Pulmonary artery endothelial cell (primary cell): ENCODE results near the gene LAMTOR5. TPM values are rescaled to one million over a fixed set of nuclear protein-coding genes. Genes with fewer than 3 reads are reported as not detected.

Experiments used
- DNase-seq: peaks from one replicate; pipeline ENCODE4 v3.0.0-alpha.2; 2011; ENCODE audit warnings: low read depth, low spot score
- total RNA-seq: library from RNA; depleted of rRNA; stranded (reverse); fragments of >200 nt; gene quantifications from 2 replicates; pipeline ENCODE4 v1.2.3, GENCODE V29; 2014

Gene LAMTOR5
- total RNA-seq, 1 donor from 2014 or later = 97.7 TPM

DNA sequence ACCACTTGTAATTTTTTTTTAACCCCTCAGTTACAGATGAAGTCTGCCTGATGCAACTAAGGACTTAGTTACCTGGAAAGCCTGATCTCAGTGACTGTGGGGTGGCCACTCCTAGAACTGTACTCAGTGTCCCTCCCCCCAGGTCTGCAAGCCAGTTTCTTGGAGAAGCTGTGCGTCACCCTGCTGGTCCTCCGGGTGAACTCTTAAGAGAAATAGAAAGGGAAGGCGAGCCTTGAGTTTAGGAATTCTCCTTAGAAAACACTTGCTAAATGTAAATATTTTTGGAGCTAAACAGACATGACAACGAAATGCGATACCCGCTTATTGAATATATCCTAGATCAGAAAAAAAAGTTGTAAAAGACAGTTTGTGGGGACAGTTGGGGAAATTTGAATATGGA, 17.4 kb downstream of the LAMTOR5 start:
- DNase-seq = peak; percentile 15

DNA sequence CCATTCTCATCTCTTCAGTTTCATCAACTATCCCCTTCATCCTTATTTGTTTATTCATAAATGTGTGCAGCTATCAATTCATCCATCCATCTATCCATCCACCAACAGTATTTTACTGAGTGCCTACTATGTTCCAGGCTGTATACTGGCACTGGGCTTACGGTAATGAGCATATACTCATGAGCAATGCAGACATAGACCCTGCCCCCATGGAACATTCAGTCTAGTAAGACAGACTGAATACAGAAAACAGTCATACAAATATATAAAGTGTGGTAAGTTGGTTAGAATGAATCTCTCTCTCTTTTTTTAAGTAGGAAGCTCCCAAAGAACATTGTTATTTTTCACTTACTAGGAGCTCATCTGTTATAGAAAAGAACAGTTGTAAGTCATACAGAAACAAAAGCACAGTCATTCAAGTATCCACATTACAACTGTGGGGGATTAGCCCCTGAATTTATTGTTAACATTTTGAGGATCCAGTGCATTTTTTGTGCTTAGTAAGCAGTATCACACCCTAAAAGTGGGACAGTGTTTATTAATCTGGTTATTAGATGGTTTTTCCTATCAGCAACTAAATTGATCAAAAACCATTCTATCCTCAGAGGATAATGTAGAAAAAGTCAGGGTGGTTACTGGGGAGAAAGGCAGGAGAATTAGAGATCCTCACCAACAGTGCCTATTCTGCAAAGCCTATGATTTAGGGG, 20.3 kb downstream of the LAMTOR5 start:
- no peak for DNase-seq

DNA sequence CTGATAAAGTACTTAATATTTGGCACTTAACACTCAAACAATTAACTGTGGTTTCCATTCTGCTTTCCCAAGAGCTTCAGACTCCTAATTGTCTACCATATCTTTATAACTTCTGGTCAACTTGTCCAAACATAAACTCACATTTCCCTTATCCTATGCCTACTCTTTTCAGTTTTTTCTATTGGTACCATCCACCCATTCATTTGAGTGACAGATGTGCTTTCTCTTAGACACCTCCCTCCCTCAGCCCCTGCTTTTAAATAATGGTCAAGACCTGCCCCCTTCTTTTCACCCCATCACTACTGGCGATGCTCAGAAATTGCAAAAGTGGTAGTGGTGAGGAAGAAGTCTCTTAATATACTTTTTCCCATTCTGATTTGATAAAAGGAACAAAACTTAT, 22.1 kb downstream of the LAMTOR5 start:
- no peak for DNase-seq

DNA sequence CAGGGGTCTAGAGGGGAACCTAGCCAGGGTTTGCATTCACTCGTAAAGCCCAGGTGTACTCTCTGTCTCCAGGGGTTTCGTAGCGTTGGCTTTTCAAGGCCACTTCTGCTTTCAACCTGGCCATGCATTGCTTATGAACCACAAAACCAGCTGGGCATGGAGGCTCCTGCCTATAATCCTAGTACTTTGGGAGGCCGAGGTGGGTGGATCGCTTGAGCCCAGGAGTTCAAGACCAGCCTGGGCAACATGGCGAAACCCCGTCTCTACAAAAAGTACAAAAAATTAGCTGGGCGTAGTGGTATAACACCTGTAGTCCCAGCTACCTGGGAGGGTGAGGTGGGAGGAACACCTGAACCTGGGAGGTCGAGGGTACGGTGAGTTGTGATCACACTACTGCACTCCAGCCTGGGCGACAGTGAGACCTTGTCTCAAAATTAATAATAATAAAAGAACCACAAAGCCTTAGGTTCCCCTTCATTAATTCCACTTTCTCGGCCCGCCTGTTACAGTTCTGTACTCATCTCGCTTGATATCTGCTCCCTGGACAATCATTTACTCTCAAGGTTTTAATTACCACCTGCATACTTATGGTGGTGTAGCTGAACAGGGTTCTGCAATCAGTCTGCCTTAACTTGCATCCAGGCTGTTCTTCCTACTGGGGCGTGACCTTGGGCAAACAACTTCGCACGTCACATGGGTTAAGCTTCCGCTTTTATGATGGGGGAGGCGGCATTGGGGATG, 22.7 kb downstream of the LAMTOR5 start:
- no peak for DNase-seq

DNA sequence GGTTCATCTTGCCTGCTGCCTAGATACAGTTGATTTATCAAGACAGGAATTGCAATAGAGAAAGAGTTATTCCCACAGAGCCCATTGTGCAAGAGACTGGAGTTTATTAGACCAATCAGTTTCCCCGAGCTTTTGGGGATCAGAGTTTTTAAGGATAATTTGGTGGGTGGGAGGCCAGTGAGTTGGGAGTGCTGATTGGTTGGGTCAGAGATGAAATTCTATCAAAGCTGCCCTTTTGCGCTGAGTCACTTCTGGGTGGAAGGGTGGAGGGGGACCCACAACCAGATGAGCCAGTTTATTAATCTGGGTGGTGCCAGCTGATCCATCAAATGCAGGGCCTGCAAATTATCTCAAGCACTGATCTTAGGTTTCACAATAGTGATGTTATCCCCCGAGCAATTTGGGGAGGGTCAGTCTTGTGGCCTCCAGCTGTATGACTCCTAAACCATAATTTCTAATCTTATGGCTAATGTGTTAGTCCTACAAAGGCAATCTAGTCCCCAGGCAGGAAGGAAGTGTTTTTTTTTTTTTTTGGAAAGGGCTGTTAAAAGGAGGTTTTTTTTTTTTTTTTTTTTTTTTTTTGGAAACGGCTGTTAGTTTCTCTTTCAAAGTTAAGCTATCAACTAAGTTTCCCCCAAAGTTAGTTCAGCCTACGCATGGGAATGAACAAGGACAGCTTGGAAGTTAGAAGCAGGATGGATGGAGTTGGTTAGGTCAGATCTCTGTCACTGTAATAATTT, 24.1 kb downstream of the LAMTOR5 start:
- DNase-seq = no peak

DNA sequence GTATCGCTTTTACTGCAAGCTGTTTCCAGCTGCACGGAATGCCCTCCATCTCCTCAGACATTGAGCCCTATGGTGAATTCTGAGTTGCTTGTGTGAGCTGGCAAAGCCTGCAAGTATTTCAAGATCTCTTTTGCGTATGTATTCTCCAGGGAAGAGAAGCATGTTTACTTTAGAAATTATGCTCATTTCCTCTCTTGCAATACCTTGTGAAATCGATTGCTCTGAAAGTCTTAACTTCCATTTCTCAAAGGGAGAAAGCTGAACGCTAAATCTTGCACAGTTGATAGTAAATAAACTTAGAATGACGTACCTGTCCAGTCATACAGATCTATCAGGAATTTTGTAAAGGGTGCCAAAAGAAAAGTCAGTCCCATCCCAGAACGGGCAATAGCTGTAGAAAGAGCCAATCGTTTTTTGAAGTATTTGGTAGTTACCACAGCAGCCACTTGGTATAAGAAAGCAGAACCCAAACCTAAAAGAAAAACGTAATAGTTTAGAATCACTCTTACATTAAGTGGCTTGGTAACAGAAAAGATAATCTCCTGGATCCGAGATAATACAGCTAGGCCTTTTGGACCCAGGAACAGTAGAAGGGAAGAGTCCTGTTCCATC, 26.7 kb downstream of the LAMTOR5 start:
- DNase-seq = no peak

DNA sequence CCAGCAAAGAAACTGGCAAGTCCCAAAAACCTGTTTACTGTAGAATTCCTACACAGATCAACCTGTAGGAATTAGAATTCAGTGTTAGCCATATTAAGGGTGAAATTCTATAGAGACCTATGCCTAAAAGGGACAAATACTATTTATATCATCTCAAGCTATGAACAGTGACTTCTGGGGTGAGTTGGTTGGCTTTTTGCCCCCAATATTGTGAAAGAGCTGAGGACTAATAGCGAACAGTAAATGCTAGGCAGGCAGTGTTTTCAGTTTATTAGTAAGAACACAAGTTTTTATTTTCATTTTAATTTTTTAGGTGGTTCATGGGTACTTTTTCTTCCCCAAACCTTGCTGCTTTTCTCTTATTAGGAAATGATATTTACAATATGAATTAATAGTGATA, 32.0 kb downstream of the LAMTOR5 start:
- no peak for DNase-seq

DNA sequence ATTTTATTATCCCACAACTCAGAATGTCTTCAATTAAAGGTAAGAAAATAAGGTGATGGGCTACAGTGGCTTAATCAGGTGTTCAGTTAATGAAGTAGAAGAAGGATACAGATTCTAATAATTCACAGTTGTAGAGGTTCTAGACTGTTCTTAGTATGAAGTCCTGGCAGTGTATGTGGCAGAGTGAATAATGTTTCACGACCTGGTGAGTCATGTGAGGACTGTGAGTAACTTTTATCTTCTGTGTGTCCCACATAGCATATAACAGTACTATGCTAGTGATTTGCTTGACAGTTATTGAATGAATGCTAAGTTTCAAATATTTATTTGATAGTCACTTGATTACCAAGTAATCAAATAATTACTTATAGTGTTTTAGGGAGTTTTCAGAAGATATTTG, 36.7 kb downstream of the LAMTOR5 start:
- no peak for DNase-seq

DNA sequence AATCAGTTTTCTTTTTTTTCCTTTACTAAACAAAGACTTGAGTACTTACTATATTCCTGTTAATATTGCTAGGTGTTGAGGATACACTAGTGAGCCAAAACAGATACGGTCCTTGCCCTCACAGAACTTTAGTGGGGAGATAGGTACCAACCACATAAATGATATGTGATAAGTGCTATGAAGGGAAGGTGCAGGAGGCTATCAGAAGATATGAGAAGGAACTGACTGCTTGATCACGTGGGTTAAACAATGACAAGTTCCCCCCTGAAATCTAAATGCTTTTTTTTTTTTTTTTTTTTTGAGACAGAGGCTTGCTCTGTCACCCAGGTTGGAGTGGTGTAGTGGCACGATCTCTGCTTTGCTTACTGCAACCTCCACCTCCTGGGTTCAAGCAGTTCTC, 43.3 kb downstream of the LAMTOR5 start:
- DNase-seq = no peak

DNA sequence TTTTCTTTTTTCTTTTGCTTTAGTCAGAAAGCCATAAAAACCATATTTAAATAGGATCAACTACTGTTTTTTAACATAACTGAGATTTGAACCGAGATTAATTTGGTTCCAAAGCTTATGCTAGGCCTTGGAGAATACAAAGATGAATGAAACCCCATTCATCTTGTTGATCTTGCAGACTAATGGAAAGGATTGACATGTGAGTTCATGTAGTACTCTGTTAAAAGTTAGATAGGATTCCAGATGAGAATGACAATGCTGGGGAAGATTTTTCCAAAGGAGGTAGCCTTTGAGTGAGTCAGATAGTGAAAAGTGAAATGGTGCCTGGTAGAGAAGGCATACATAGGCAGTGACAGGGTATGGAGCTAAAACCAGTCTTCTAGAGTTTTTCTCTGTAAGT, 45.6 kb downstream of the LAMTOR5 start:
- no peak for DNase-seq

DNA sequence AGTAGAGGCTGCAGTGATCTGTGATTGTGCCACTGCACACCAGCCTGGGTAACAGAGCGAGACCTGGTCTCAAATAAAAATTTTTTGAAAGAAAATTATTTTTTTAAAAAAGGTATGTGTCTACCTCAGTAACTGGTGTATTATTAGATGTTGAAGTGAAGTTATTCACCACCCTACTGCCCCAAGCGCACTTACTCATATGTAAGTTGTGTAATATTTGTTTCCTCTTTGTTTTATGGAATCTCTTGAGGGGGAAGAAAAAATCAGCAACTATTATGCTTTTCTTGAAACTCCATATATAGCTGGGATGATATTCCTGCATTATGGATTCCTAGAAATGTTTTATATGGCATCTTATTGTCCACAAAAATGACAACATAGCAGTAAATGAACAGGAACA, 47.1 kb downstream of the LAMTOR5 start:
- no peak for DNase-seq

DNA sequence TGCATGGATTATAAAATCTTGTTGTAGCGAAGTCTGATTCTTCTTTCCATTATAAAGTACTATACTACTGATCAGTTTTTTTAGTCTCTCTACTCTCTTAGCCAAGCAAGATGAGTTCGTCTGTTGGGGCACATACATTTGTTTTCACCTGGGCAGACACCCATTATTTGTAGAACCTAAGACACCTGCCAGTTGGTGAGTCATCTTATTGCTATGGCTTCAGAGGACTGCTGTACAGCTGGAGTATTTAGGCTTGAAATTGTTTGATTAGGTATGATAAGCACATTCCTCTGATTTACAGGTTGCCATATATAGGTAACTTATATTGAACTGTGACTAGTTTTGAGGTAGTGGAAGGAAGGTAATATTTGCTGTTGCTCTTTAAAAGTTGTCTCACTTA, 51.1 kb downstream of the LAMTOR5 start:
- no peak for DNase-seq

DNA sequence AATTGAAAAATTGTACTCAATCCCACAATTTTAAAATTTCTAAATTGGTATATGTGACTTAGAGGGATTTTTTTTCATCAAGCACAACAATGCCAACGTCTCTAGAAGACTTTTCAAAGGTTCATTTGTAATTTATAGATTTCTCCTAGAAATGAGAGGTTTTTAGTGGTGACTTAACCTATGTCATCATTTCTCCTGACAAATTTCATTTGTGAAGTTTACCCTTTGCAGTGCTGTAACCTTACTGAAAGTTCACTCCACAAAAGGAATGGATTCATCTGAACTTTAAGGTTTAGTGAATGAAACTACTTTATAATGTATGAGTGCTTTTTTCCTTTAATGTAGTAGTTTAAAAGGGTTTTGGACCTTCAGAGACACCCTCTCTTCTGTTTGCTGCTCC, 52.2 kb downstream of the LAMTOR5 start:
- DNase-seq = no peak

Other genes with a start within 250 kb of the LAMTOR5 start
- 6.8 and 7.5 TPM in 2 replicates for gene KCNC4, start 197.4 kb downstream of the LAMTOR5 start, total RNA-seq
- gene RBM15, start 68.3 kb downstream of the LAMTOR5 start, total RNA-seq = 41.4 and 56.3 TPM in 2 replicates
- gene SLC16A4, start 16.7 kb downstream of the LAMTOR5 start, total RNA-seq = 15.3 and 19.4 TPM in 2 replicates
- not detected in 2 replicates for gene PROK1, start 43.5 kb upstream of the LAMTOR5 start, total RNA-seq
- gene KCNA10, start 111.5 kb upstream of the LAMTOR5 start, total RNA-seq = not detected in 2 replicates
- not detected in 2 replicates for gene KCNA2, start 198.7 kb upstream of the LAMTOR5 start, total RNA-seq